Upper lobe of left lung (tissue), 6 donors: ENCODE data around the gene COL11A2. TPM values are rescaled to one million over a fixed set of nuclear protein-coding genes. Genes with fewer than 3 reads are reported as not detected.
A peak's percentile ranks its signal among the peaks of the same experiment; 100 is the strongest.

Experiments
- ATAC-seq, 2 donors: fragments of 200-7000 bp; cut with Tn5 transposase; one replicate each; pipeline ENCODE4 v1.9.1; 2022; ENCODE audit warnings: mild to moderate bottlenecking in 2 of 2, moderate library complexity in 2 of 2; ENCODE audit not compliant: low FRiP score in 2 of 2
- DNase-seq, 2 donors: peaks; one replicate each; pipeline ENCODE4 v3.0.0-alpha.2; 2019 to 2020
- H3K27ac ChIP-seq, 4 donors: fragments of 200-600 bp; sonication (generic); one replicate each; pipeline ENCODE4 v1.5.1; 2016 to 2019
- H3K27me3 ChIP-seq, 4 donors: fragments of 200-600 bp; sonication (generic); one replicate each; pipeline ENCODE4 v1.5.1; 2017 to 2019
- H3K36me3 ChIP-seq, 4 donors: fragments of 200-600 bp; sonication (generic); one replicate each; pipeline ENCODE4 v1.5.1; 2016 to 2019
- H3K4me1 ChIP-seq, 4 donors: fragments of 200-600 bp; sonication (generic); one replicate each; pipeline ENCODE4 v1.5.1; 2018 to 2019
- H3K4me3 ChIP-seq, 4 donors: fragments of 200-600 bp; sonication (generic); one replicate each; pipeline ENCODE4 v1.5.1; 2017 to 2019; ENCODE audit warnings: mild to moderate bottlenecking in 2 of 4, moderate library complexity in 1 of 4
- H3K9me3 ChIP-seq, 4 donors: fragments of 200-600 bp; sonication (generic); one replicate each; pipeline ENCODE4 v1.5.1; 2018 to 2019
- EP300 ChIP-seq, 4 donors: sonication (generic); formaldehyde crosslinking; IDR thresholded peaks; one replicate each; pipeline ENCODE4 v1.5.1; 2017; ENCODE audit warnings: antibody characterized with exemption in 4 of 4, control low read depth in 2 of 4
- POLR2A ChIP-seq, 4 donors: fragments of 450-650 bp; IDR thresholded peaks; one replicate each; pipeline ENCODE4 v1.5.1; 2016 to 2017; ENCODE audit warnings: antibody characterized with exemption in 4 of 4, mild to moderate bottlenecking in 2 of 4
- POLR2AphosphoS5 ChIP-seq, 2 donors: sonication (generic); formaldehyde crosslinking; IDR thresholded peaks; one replicate each; pipeline ENCODE4 v1.5.1; 2017; ENCODE audit warnings: antibody characterized with exemption in 2 of 2
- WGBS, 2 donors: methylation state at CpG; one replicate each; pipeline ENCODE4 v1.1.5; 2017 to 2018; 5-methylcytosine and 5-hydroxymethylcytosine counted together
- total RNA-seq, 6 donors: library from RNA; depleted of rRNA in 4 of 6; stranded (reverse); fragments of >200 nt in 4 of 6; gene quantifications; one replicate each; pipeline versions ENCODE4 v1.1.0 to v1.2.1, GENCODE V29; 2016 to 2021
- TF ChIP-seq, protein P1 (sequence below), 6 experiments: fragments of 450-650 bp in 4 of 6; fragments of 200-600 bp in 2 of 6; sonication (generic) in 2 of 6; IDR thresholded peaks; one replicate each; pipeline ENCODE4 v1.5.1; 2016 to 2019; ENCODE audit warnings: antibody characterized with exemption in 6 of 6
- donor health status: DM: no; HTN: no; CAD: no; lungs with moderate emphysema.
- donor health status: DM: no; HTN: yes; CAD: no; lungs with severe emphysema.

COL11A2 gene
- total RNA-seq, 6 donors from 2014 or later = 0.20 to 2.1 (median 0.74) TPM

DNA sequence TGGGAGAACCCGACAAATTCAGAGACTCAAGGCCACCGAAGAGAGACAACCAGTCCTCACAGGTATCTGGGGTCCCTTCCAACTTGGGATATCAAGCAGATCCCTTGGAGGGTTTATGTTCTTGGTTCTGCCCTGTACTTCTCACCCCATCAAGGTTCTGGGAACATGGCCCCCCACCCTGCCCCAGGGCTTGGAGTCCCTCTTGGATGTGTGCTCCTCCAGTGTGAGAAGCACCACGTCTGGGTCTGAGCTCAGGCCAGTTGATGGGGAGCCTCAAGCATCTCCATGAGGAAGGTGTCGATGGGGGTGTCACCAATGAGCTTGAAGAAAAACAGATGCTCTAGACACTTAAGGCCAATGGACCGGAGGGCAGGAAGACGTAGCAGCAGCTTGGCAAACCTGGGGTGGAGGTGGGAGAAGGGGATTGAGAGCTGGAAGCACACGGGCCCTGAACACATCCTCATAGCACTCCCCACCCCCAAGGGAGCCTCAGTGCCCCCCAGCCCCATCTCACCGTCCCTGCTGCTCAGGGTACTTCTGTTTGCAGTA lies 2.2 kb upstream of the COL11A2 start:
- TF ChIP-seq, protein P1, sequence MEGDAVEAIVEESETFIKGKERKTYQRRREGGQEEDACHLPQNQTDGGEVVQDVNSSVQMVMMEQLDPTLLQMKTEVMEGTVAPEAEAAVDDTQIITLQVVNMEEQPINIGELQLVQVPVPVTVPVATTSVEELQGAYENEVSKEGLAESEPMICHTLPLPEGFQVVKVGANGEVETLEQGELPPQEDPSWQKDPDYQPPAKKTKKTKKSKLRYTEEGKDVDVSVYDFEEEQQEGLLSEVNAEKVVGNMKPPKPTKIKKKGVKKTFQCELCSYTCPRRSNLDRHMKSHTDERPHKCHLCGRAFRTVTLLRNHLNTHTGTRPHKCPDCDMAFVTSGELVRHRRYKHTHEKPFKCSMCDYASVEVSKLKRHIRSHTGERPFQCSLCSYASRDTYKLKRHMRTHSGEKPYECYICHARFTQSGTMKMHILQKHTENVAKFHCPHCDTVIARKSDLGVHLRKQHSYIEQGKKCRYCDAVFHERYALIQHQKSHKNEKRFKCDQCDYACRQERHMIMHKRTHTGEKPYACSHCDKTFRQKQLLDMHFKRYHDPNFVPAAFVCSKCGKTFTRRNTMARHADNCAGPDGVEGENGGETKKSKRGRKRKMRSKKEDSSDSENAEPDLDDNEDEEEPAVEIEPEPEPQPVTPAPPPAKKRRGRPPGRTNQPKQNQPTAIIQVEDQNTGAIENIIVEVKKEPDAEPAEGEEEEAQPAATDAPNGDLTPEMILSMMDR (IDR thresholded peaks at IDR 0.05) = no peak
- no peak for TF ChIP-seq POLR2A (IDR thresholded peaks at IDR 0.05)
- TF ChIP-seq EP300 (IDR thresholded peaks at IDR 0.05) = no peak
- TF ChIP-seq POLR2AphosphoS5 (IDR thresholded peaks at IDR 0.05) = no peak
- Histone ChIP-seq H3K9me3 (no peaks in the 10 kb centered on the region), H3K4me3 (no peak overlapping the region), H3K36me3 (peaks cover 16 to 40% (median 32%) of the 10 kb centered on the region in 4 donors), H3K4me1 (peaks cover 36 to 41% (median 38%) of the 10 kb centered on the region in 4 donors), H3K27me3 (peaks cover 0 to 14% (median 9%) of the 10 kb centered on the region in 4 donors), H3K27ac (no peak overlapping the region)
- no peak for DNase-seq
- 75 to 90% methylated on average over 8 of the region's 8 CpGs for WGBS, 2 donors
- no peak for ATAC-seq

DNA sequence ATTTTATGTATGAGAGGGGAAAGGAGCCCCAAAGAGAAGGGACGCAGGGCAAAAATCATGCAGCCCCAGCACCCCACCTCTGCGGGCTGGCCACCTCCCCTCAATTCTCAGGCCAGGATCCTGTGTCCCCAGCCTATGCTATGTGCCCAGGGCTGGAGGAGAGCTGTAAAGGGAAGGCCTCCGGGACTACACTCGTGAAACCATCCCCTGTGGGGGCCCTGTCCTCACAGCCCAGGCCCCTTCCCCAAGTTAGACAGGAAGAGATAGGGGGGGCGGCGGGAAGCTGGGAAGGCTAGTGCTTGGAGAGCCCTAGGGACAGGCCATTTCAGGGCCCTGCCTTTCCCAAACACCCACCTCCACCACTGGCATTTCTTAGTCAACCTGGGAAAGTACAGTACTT lies 1.4 kb upstream of the COL11A2 start:
- no peak for ATAC-seq
- Histone ChIP-seq H3K27ac (peak overlapping the region in 2 of 4 donors; percentile 50 to 76), H3K27me3 (peaks cover 0 to 14% (median 9%) of the 10 kb centered on the region in 4 donors), H3K9me3 (no peaks in the 10 kb centered on the region), H3K4me1 (peaks cover 28 to 32% (median 30%) of the 10 kb centered on the region in 4 donors), H3K4me3 (peak overlapping the region in 2 of 4 donors; percentile 46), H3K36me3 (peaks cover 16 to 40% (median 32%) of the 10 kb centered on the region in 4 donors)
- TF ChIP-seq, protein P1 (IDR thresholded peaks at IDR 0.05) = no peak
- TF ChIP-seq POLR2A (IDR thresholded peaks at IDR 0.05) = no peak
- TF ChIP-seq EP300 (IDR thresholded peaks at IDR 0.05) = no peak
- no peak for TF ChIP-seq POLR2AphosphoS5 (IDR thresholded peaks at IDR 0.05)
- DNase-seq = no peak
- WGBS, 2 donors = 56 to 68% methylated on average over 5 to 6 of the region's 6 CpGs

DNA sequence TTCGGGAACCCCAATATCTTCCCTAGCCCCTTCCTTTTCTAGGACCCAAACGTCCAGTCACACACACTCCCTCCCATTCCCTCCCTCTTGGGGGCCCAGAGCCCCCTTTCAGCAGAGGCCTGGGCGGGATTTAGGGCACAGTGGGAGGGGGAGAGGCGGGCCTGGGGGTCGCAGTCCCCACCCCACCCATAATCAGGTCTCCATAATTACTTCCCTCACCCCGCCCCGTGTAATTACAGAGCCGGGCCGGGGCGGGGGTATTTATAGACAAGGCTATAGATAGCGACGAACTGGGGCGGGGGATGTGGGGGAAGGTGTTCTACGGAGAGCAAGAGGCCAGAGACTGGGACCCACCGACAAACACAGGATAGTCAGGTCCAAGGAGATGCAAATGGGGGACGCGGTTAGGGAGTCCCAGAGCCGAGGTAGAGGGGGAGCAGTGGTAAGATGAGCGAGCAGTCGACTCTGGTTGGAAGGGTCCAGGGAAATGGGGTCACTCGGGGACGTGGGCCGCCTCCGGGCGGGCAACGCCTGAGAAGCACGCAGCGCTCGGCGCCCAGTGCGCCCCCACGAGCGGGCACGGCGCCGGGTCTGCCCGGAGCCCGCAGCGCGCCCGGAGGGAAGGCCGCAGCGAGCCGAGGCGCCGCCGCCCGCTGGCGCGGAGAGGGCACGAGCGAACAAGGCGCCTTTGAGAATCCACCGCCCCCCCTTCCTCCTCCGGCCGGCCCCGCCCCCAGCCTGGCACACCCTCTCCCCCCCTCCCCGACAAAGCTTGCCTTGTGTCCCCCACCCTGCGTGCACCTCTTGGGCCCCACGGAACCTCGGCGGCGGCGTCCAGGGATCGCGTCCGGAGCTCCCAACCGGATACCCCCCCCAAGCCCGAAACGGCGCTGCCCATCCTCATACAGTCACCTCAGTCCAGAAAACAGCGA lies 670 bp upstream of the COL11A2 start:
- DNase-seq (peak in 1 of 2 donors; percentile 90), ATAC-seq (no peak)
- peak overlapping the region in 2 of 4 donors; percentile 50 to 76 for H3K27ac ChIP-seq

DNA sequence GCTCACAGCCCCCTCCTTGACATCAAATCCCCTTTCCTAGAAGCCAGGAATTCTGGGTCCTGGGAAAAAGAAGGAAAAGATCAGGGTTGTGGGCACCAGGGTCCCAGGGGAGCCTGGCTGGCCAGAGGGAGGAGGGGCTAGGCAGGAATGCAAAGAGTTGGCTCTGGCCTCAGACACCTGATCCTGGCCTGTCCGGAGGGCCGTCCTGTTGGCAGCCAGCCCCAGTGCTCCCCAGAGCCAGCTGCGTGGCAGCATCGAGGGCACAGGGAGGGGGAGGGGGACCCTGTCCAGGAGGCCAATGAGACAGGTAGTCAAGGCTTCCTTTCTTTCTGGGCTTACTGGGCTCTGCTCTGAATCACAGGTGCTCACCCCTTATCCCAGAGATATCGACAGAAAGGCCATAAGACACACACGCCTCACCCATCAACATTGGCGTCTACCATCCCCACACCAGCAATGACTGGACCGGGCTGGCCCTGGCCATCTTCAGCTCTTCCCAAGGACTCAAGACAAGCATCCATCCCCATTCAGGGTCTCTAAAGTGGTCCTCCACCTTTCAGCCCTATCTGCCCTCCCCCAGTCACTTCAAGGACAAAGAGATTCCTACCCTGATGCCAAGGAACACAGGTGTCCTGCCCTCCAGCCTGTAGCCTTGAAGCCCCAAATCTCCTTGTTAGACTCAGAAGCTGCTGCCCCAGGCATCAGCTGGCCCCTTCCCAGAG lies 723 bp downstream of the COL11A2 start:
- Histone ChIP-seq H3K36me3 (peaks cover 10 to 28% (median 26%) of the 10 kb centered on the region in 4 donors), H3K27ac (no peak overlapping the region), H3K27me3 (peaks cover 0 to 14% (median 9%) of the 10 kb centered on the region in 4 donors), H3K4me3 (no peak overlapping the region), H3K4me1 (peaks cover 17 to 20% (median 18%) of the 10 kb centered on the region in 4 donors), H3K9me3 (no peaks in the 10 kb centered on the region)
- DNase-seq (peak in 1 of 2 donors; percentile 54), ATAC-seq (no peak)
- TF ChIP-seq, protein P1 (IDR thresholded peaks at IDR 0.05) = no peak
- no peak for TF ChIP-seq EP300 (IDR thresholded peaks at IDR 0.05)
- no peak for TF ChIP-seq POLR2AphosphoS5 (IDR thresholded peaks at IDR 0.05)
- no peak for TF ChIP-seq POLR2A (IDR thresholded peaks at IDR 0.05)
- 57 to 60% methylated on average over 8 of the region's 8 CpGs for WGBS, 2 donors

More for the DNA sequence above, 670 bp upstream of the COL11A2 start:
- WGBS, 2 donors = 4 to 5% methylated on average over 29 to 55 of the region's 72 CpGs
- peaks cover 21 to 26% (median 24%) of the 10 kb centered on the region in 4 donors for H3K4me1 ChIP-seq
- H3K27me3 ChIP-seq = peaks cover 0 to 14% (median 9%) of the 10 kb centered on the region in 4 donors
- no peak for TF ChIP-seq EP300 (IDR thresholded peaks at IDR 0.05)
- no peak for TF ChIP-seq POLR2A (IDR thresholded peaks at IDR 0.05)
- no peak for TF ChIP-seq POLR2AphosphoS5 (IDR thresholded peaks at IDR 0.05)
- TF ChIP-seq, protein P1 (IDR thresholded peaks at IDR 0.05) = no peak
- peaks cover 16 to 40% (median 32%) of the 10 kb centered on the region in 4 donors for H3K36me3 ChIP-seq
- no peaks in the 10 kb centered on the region for H3K9me3 ChIP-seq
- H3K4me3 ChIP-seq = peak overlapping the region in 3 of 4 donors; percentile 40 to 46 (median 46)
